HEK293 (cell line): ENCODE data around the gene LINGO1.

ENCODE experiments used
- CTCF ChIA-PET: fragments of 350-600 bp; formaldehyde crosslinking; extraction: SDS; loops from one replicate; lab custom pipeline; 2021; ENCODE audit warnings: antibody characterized with exemption; lab: Yijun Ruan, JAX
- POLR2A ChIA-PET: fragments of 300-600 bp; formaldehyde crosslinking; extraction: SDS; loops from one replicate; lab custom pipeline; 2020; ENCODE audit warnings: antibody characterized with exemption, inconsistent platforms; lab: Yijun Ruan, JAX
- H3K27ac ChIP-seq: fragments of 200-500 bp; sonication (Bioruptor generic); 2 replicates; pipeline ENCODE4 v1.5.1; 2014; ENCODE audit warnings: low read depth, low read length, control low read depth, inconsistent platforms; ENCODE audit errors: extremely low read depth
- H3K36me3 ChIP-seq, 2 experiments: fragments of 200-500 bp in 1 of 2; sonication (Bioruptor generic) in 1 of 2; 1 replicate in 1 of 2; 2 replicates in 1 of 2; pipeline ENCODE4 v1.5.1; 2014 to 2017; ENCODE audit warnings: inconsistent platforms in 2 of 2, low read length in 2 of 2; ENCODE audit not compliant: control insufficient read depth in 2 of 2, insufficient read depth in 1 of 2
- H3K4me1 ChIP-seq: fragments of 200-500 bp; sonication (Bioruptor generic); 2 replicates; pipeline ENCODE4 v1.5.1; 2014; ENCODE audit warnings: mild to moderate bottlenecking, low read length, inconsistent platforms; ENCODE audit not compliant: control insufficient read depth, insufficient read depth
- H3K4me3 ChIP-seq: 2 replicates; pipeline ENCODE4 v1.5.1; 2011; ENCODE audit warnings: low read depth, mild to moderate bottlenecking, control low read depth, low read length, moderate library complexity
- H3K9me3 ChIP-seq: fragments of 200-500 bp; sonication (Bioruptor generic); 2 replicates; pipeline ENCODE4 v1.5.1; 2014; ENCODE audit warnings: low read depth, low read length, inconsistent platforms; ENCODE audit not compliant: control insufficient read depth, insufficient read depth
- GFI1B ChIP-seq: fragments of 450-650 bp; formaldehyde crosslinking; IDR thresholded peaks from 2 replicates; pipeline ENCODE4 v1.5.1; 2016; ENCODE audit warnings: missing biosample characterization, missing genetic modification characterization
- IKZF3 ChIP-seq: fragments of 450-650 bp; IDR thresholded peaks from 2 replicates; pipeline ENCODE4 v1.5.0; 2018; ENCODE audit warnings: missing biosample characterization, mild to moderate bottlenecking, missing genetic modification characterization, moderate library complexity
- KLF17 ChIP-seq: fragments of 450-650 bp; formaldehyde crosslinking; IDR thresholded peaks from 2 replicates; pipeline ENCODE4 v1.5.1; 2016; ENCODE audit warnings: missing biosample characterization, missing genetic modification characterization
- MYNN ChIP-seq: fragments of 450-650 bp; formaldehyde crosslinking; IDR thresholded peaks from 2 replicates; pipeline ENCODE4 v1.5.1; 2016; ENCODE audit warnings: missing biosample characterization, missing genetic modification characterization, borderline replicate concordance
- PBX3 ChIP-seq: sonication (generic); formaldehyde crosslinking; IDR thresholded peaks from 2 replicates; pipeline ENCODE4 v1.8.1; 2022; ENCODE audit warnings: mild to moderate bottlenecking, moderate library complexity, missing genetic modification reagents
- TCF7L2 ChIP-seq: IDR thresholded peaks from 2 replicates; pipeline ENCODE4 v1.6.1; 2011; ENCODE audit warnings: low read depth, mild to moderate bottlenecking, inconsistent platforms, low read length, moderate library complexity, borderline replicate concordance
- ZBTB1 ChIP-seq: fragments of 450-650 bp; formaldehyde crosslinking; IDR thresholded peaks from 2 replicates; pipeline ENCODE4 v1.5.1; 2016; ENCODE audit warnings: missing biosample characterization, missing genetic modification characterization
- ZBTB20 ChIP-seq: fragments of 450-650 bp; formaldehyde crosslinking; IDR thresholded peaks from 2 replicates; pipeline ENCODE4 v1.5.1; 2016; ENCODE audit warnings: missing biosample characterization, missing genetic modification characterization
- ZNF10 ChIP-seq: fragments of 450-650 bp; formaldehyde crosslinking; IDR thresholded peaks from 2 replicates; pipeline ENCODE4 v1.5.1; 2017; ENCODE audit warnings: missing biosample characterization, missing genetic modification characterization
- ZNF133 ChIP-seq: fragments of 450-650 bp; formaldehyde crosslinking; IDR thresholded peaks from 2 replicates; pipeline ENCODE4 v1.5.1; 2016; ENCODE audit warnings: missing biosample characterization, missing genetic modification characterization
- ZNF146 ChIP-seq: fragments of 450-650 bp; formaldehyde crosslinking; IDR thresholded peaks from 2 replicates; pipeline ENCODE4 v1.5.1; 2016; ENCODE audit warnings: missing biosample characterization, missing genetic modification characterization
- ZNF23 ChIP-seq: fragments of 450-650 bp; formaldehyde crosslinking; IDR thresholded peaks from 2 replicates; pipeline ENCODE4 v1.5.1; 2016; ENCODE audit warnings: missing biosample characterization, missing genetic modification characterization, borderline replicate concordance
- ZNF280D ChIP-seq: fragments of 450-650 bp; formaldehyde crosslinking; IDR thresholded peaks from 2 replicates; pipeline ENCODE4 v1.5.1; 2016; ENCODE audit warnings: missing biosample characterization, missing genetic modification characterization
- ZNF311 ChIP-seq: fragments of 450-650 bp; formaldehyde crosslinking; IDR thresholded peaks from 2 replicates; pipeline ENCODE4 v1.5.1; 2017; ENCODE audit warnings: missing biosample characterization, missing genetic modification characterization, borderline replicate concordance
- ZNF324 ChIP-seq: fragments of 450-650 bp; formaldehyde crosslinking; IDR thresholded peaks from 2 replicates; pipeline ENCODE4 v1.5.1; 2016; ENCODE audit warnings: missing biosample characterization, missing genetic modification characterization
- ZNF426 ChIP-seq: fragments of 450-650 bp; formaldehyde crosslinking; IDR thresholded peaks from 2 replicates; pipeline ENCODE4 v1.5.1; 2017; ENCODE audit warnings: missing biosample characterization, missing genetic modification characterization, mild to moderate bottlenecking, inconsistent platforms, moderate library complexity
- ZNF488 ChIP-seq: fragments of 450-650 bp; formaldehyde crosslinking; IDR thresholded peaks from 2 replicates; pipeline ENCODE4 v1.5.1; 2016; ENCODE audit warnings: missing biosample characterization, missing genetic modification characterization
- ZNF558 ChIP-seq: fragments of 450-650 bp; formaldehyde crosslinking; IDR thresholded peaks from 2 replicates; pipeline ENCODE4 v1.5.1; 2016; ENCODE audit warnings: missing biosample characterization, missing genetic modification characterization
- ZNF629 ChIP-seq: fragments of 450-650 bp; formaldehyde crosslinking; IDR thresholded peaks from 2 replicates; pipeline ENCODE4 v1.5.1; 2017; ENCODE audit warnings: missing biosample characterization, missing genetic modification characterization

LINGO1 gene

GRCh38 chr15:77632534-77633133, at the start of gene LINGO1 (continued):
- TF ChIP-seq ZBTB1 (tag by site-specific recombination) (no peak), KLF17 (tag by site-specific recombination) (no peak)

GRCh38 chr15:77681362-77681761, 48.6 kb upstream of the LINGO1 start:
- H3K36me3 ChIP-seq: no peaks in the 10 kb centered on the region
- CTCF ChIA-PET: interaction anchor here (1.1 to 1.6 kb wide), 3 partner anchors 27 to 64 kb away, joined by 3 to 4 read pairs (median 3); no protein-coding TSS in a partner anchor
- no peak overlapping the region for H3K27ac ChIP-seq
- H3K9me3 ChIP-seq: no peaks in the 10 kb centered on the region
- TF ChIP-seq ZNF10 (tag by site-specific recombination): no peak
- TF ChIP-seq TCF7L2: no peak
- TF ChIP-seq ZNF426 (tag by site-specific recombination): no peak
- TF ChIP-seq ZNF488 (tag by site-specific recombination): no peak
- no peak for TF ChIP-seq PBX3
- TF ChIP-seq IKZF3: no peak
- TF ChIP-seq ZNF311 (tag by site-specific recombination): no peak
- TF ChIP-seq ZNF324 (tag by site-specific recombination): no peak
- no peak for TF ChIP-seq ZNF280D (tag by site-specific recombination)
- TF ChIP-seq ZBTB20 (tag by site-specific recombination): no peak
- no peak for TF ChIP-seq ZNF133
- no peak for TF ChIP-seq GFI1B (tag by site-specific recombination)
- no peak for TF ChIP-seq ZNF629 (tag by site-specific recombination)
- no peak for TF ChIP-seq ZNF146
- TF ChIP-seq ZNF558: no peak
- no peak for TF ChIP-seq MYNN (tag by site-specific recombination)
- TF ChIP-seq ZNF23 (tag by site-specific recombination): no peak
- TF ChIP-seq, all 188 proteins: peak for 0
- Histone ChIP-seq H3K4me1 (no peaks in the 10 kb centered on the region), H3K4me3 (no peak overlapping the region)
- POLR2A ChIA-PET: no interaction called here
